ENCODE data around the gene PDK1.

Gene PDK1

GRCh38 chr2:172600557-172601008 is 44.7 kb downstream of the PDK1 start:
- no peak for DNase-seq

DNA sequence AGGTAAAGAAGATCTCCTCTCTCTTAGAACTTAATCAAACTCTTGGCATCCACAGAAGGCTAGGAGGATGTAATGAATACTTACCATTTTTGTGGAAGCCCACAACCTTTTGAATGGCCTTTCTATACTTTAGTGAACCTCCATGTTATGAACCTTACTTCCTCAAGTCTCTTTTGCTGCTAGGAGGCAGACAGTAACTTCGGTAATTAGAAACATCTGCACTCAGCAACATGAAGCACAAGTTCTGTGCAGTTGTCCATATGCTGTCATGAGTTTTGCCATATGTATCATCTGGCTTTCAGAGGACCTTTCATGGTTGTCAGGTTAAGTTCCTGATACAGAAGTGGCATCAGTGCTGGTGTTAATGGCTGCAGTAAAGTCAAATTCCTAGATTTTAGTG is 50.4 kb downstream of the PDK1 start:
- no peak for DNase-seq

DNA sequence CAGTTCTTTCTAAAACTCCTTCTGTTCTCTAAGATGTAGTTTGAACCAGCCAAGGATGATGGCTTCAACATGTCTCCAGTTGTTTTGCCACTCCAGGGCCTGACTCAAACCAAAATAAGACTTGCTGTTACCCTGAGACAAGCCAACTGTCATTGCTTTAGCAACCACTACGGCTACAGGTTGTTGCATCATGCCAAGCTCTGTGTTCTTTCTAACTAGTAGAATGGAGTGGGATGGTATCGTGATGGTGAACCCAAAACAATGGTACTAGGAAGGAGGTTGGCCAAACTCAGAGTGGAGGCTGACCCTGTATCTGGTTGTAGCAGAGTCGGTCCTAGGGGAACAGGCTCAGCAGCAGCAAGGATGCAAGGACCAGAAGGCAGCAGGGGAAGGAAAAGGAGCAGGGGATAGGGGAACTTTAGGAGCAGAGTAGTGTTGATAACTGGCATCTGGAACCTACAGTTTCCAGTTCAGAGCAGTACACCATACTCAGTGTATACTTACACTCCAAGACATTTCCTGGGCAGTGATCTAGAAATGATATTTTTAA is 51.6 kb downstream of the PDK1 start:
- no peak for DNase-seq

DNA sequence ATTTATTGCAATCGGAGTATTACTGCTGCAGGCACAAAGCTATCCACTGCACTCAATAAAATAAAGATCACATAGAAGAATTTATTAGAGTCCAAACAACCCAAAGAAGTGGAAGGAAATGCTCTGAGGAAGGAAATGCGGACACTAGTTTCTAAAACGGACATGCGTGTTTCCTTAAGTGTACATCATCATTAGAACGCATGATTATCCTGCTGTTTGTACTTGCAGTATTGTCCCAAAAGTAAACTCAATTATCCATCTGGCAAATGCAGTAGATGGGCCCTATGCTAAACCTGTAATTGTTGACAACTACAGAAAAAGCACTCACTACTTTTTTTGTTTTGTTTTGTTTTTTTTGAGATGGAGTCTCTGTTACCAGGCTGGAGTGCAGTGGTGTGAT is 53.6 kb downstream of the PDK1 start:
- DNase-seq, result no peak

GRCh38 chr2:172612051-172612450 is 56.2 kb downstream of the PDK1 start:
- DNase-seq, result no peak

- no peak for DNase-seq
Measured at GRCh38 chr2:172613040-172613439, 57.1 kb downstream of the PDK1 start.

- no peak for DNase-seq
Measured at GRCh38 chr2:172613615-172614231, 57.8 kb downstream of the PDK1 start.

GRCh38 chr2:172614932-172615331 is 59.0 kb downstream of the PDK1 start:
- no peak for DNase-seq

DNA sequence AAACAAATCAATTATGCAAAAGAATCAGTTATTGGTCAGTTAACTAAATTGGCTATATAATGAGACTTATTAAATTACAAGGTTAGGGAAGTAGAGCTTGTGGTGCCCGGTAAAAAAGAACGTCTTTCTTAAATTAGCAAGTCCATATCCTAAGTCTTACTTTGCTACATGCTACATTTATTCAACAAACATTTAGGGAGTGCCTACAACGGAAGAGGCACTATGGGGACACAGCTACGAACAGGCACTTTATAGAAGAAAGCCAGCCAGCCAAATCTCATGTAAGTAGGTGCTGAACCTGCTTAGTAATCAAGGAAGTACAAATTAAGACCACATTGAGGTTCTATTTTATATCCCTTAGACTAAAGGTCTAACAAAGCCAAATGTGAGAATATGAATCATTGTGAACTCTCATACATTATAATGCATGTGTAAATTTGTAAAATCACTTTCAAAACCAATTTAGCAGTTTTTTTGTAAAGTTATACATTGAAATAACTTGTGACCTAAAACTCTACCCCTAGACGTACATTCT is 59.9 kb downstream of the PDK1 start:
- DNase-seq, result no peak

GRCh38 chr2:172617115-172617514 is 61.2 kb downstream of the PDK1 start:
- no peak for DNase-seq

DNA sequence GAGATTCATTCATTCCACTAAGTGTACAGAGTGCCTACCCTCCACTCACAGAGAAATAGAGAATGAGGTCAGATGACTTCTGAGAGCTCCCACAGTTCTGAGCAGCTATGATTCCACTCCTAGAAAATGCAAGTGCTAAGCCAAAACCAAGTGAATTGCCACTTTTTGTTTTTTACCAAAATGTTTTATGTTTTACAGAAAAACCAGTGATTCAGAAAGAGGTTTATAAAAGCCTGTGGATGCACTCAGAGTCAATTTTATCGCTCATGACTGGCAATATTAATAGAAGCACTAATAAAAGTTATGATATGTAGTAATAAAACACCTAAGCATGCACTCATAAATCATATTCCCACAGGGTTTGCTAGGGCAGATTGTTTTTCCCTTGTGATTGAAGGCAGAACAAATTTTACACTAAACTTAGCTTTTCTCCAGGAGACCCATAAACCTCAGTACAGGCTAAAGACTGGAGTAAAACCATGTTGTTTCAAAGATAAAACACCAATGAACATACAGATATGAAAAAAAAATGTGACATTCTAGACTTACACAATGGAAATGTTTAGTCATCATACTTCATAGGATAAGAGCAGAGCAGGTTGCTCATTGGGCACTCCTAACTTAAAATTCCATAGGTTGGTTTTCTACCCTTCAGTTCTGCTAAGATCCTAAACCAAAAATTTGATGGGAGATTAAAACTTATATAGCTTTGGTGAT is 67.5 kb downstream of the PDK1 start:
- DNase-seq, result no peak

DNA sequence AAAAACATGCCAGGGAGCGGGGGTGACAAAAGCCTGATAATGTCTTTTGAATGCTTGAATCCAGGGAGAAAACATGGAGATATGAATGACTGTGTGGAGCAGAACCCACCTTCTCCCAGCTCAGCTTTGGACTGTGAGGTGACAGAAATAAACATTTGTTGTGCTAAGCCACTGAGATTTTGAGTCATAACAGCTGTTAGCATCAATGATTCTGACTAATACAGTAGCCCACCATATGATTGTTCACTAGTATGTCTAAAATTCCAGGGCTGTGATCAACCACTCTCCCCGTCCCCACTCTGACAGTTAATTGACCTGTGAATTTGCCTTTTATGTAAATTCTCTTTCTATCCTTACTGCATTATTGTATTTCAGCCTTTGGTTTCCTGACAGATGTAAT is 69.1 kb downstream of the PDK1 start:
- no peak for DNase-seq

GRCh38 chr2:172627181-172627580 is 71.3 kb downstream of the PDK1 start:
- no peak for DNase-seq

GRCh38 chr2:172628085-172628484 is 72.2 kb downstream of the PDK1 start:
- no peak for DNase-seq

DNA sequence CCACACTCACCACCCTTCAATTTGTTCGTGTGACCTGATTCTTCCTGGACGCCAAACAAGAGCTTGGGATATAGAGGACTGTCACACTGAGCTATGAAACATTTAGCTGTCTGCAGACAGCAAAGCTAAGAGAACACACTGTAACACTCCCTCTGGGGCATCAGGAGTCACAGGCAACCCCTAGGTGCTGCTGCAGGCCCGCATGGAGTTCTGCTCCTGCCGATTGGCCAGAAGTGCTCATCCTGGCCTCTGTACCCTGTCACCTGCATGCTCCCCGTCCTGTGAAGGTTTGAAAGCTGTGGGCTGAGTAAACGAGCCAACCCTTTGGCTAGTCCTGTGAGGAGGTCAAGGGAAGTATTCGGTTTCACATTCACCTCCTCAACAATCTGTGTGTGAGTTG is 73.7 kb downstream of the PDK1 start:
- DNase-seq, result no peak

DNA sequence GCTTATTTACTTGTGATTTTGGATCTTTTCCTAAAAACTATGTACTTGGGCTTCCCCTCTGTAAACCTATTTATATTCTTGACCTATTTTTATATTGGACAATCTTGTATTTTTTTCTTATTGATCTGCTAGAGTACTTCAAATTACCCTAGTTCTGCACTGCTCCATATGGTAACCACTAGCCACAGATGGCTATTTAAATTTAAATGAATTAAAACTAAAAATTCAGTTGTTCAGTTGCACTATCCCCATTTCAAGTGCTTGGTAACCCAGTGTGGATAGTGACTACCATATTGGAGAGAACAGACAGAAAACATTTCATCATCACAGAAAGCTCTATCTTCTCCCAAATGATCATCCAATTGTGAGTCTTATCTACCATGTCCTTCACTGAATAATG is 74.3 kb downstream of the PDK1 start:
- DNase-seq, result no peak

- no peak for DNase-seq
Measured at GRCh38 chr2:172634477-172634876, 78.6 kb downstream of the PDK1 start.

- DNase-seq, result no peak
Measured at GRCh38 chr2:172635548-172635947, 79.7 kb downstream of the PDK1 start.

GRCh38 chr2:172639256-172639655 is 83.4 kb downstream of the PDK1 start:
- DNase-seq, result no peak

- no peak for DNase-seq
Measured at GRCh38 chr2:172639823-172640222, 83.9 kb downstream of the PDK1 start.

DNA sequence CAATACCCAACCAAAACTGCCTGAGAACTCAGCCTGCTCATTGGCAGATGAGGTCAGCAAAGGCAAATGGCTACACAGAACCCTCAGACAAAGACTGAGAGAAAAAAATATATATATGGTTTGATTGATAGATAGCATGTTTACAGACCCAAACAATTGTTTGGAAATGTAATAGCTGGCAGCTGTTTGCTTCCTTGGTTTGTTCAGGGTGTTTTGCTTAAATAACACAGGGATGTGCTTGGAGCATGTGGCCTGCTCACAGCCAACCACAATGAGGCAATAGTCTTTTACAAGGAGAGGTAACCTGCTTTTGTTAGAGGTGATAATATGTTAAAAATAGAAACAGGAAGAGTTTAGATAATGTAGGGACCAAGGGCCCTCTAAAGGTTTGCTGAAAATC is 84.5 kb downstream of the PDK1 start:
- DNase-seq, result no peak

GRCh38 chr2:172642301-172643020 is 86.6 kb downstream of the PDK1 start:
- no peak for DNase-seq

DNA sequence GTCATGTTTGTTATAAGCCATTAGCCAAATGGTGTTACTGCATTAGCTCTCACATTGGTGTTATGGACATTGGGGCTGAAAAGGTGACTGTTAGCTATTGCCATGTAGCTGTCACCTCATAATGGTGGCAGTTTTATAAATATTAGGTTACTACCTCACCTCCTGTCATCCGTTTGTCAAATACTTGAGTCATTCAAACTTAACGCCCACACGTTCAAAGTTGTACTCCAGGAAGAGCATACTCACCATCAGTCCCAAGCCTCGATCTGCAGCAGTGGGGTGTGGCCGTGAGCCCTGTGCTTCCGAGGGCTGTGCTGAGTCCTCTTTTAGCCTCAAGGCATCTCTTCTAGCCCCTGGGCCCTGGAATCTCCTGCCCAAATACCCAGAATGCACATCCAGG is 87.3 kb downstream of the PDK1 start:
- DNase-seq, result no peak

GRCh38 chr2:172647439-172647838 is 91.5 kb downstream of the PDK1 start:
- no peak for DNase-seq

Measured in SHP77 treated with DMSO at 0.1 percent for 48 hours (cell line).